Inferior parietal cortex (tissue), 1 donor: ENCODE data around the gene CPLX3.
"Not testable (repeated sequence)": the region's sequence is repeated elsewhere in the genome, so short reads cannot be mapped to it uniquely, and the experiment has no call there.

Source experiments
- DNase-seq: peaks from one replicate; pipeline ENCODE4 v3.0.0-alpha.2; 2016; ENCODE audit errors: extremely low spot score

The CPLX3 gene, protein sequence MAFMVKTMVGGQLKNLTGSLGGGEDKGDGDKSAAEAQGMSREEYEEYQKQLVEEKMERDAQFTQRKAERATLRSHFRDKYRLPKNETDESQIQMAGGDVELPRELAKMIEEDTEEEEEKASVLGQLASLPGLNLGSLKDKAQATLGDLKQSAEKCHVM

DNA sequence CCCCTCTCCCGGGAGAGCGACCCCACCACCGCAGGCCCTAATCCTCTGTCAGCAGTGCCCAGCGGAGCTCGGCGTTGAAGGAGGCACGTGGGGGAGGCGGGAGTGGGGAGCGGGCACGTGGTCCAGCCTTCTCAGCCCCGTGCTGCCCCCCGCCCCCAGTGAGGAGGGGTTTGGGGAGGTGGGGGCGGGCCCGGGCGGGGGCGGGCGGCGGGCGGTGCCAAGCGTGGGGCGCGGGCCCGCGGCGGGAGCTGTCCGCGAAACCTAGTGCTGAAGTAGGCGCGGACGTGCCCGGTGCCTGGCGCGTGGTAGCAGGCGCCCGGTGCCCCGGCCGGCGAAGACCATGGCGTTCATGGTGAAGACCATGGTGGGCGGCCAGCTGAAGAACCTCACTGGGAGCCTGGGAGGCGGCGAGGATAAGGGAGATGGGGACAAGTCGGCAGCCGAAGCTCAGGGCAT is at the start of gene CPLX3:
Gene CPLX3 (plus strand): TSS at position 264 of the 456 bp plus-strand sequence. CDS start 77 bp downstream, at position 341.
- DNase-seq: no peak

DNA sequence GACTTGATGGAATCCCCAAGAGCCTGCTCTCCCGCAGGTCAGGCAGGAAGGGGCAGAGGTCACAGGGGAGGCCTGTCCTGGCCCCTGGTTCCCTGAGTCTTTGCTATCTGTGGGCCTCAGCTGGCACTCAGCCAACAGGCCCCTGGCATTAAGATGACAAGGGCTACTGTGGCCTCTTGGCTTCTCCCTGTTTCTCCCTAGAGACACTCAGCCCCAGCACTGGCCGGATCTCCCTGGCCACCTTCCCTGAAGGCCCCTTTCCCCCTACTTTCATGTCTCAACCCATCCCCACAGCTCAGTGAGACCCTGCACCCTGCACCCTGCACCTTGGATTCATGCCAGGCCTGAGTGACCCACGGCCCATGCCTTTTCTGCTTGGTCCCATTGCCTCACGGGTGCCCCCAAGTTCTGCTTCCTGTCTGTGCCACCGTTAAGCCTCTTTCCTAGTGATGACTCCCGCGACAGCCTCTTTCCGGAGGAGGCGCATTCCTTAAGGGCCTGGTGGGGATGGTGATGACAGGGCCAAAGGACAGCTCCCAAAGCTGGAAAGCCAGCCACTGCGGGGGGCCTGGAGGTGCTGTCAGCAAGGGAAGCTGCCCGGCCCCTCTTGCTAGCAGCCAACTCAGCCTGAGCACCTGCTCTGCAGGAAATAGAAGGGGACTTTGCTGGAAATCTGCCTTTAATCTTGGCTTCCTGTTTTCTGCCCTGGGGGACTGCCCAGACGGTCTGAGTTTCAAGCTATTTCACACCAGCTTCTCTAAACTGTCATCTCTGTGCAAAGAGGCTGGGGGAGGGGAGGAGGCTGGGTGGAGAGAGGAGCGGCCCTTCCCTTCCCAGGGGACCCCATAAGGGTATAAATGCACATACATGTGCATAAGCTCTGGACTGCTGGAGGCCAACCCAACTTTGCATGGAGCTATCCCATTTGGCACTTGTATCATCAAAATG is 49.3 kb upstream of the CPLX3 start:
- DNase-seq: no peak

DNA sequence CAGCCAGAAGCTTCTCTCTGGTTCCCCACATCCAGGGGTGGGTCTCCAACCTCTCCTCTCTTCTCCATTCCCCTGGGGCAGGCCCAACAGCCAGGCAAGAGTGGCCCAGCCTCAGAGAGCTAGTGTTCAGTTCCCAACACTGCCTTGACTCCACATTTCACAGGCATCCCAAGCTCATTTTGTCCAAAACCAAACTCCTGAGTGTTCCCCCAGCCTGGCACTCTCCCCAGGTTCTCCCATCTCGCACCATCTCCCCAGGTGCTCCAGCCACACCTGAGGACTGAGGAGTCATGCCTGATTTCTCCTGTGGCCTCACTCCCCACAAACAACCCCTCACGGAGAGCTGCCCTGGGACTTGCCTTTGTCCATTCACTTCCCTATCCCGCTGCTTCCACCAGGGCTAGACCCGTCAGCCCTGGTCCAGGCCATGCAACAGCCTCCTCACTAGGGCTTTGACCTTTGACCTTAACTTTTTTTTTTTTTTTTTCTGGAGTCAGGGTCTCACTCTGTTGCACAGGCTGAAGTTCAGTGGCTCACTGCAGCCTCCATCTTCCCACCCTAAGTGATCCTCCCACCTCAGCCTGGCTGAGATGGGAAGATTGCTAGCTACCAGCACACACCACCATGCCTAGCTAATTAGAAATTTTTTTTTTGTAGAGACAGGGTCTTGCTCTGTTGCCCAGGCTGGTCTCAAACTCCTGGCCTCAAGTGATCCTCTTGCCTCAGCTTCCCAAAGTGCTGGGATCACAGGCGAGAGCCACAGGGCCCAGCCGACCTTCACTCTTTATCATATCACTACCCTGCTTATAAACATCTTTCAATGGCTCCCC is 48.4 kb upstream of the CPLX3 start:
- no peak for DNase-seq

DNA sequence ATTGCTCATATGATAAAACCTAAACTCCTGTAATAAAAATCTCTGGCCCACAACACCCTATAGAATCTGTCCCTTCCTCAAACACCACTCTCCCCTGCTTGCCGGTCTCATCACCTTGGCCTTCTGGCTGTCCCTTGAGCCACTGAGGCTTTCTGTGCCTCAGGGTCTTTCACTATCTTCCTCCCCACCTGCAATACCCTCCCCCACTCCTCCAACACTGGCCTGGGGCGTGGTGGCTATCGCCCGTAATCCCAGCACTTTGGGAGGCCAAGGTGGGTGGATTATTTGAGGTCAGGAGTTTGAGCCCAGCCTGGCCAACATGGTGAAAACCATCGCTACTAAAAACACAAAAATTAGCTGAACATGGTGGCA is 47.8 kb upstream of the CPLX3 start:
- no peak for DNase-seq

DNA sequence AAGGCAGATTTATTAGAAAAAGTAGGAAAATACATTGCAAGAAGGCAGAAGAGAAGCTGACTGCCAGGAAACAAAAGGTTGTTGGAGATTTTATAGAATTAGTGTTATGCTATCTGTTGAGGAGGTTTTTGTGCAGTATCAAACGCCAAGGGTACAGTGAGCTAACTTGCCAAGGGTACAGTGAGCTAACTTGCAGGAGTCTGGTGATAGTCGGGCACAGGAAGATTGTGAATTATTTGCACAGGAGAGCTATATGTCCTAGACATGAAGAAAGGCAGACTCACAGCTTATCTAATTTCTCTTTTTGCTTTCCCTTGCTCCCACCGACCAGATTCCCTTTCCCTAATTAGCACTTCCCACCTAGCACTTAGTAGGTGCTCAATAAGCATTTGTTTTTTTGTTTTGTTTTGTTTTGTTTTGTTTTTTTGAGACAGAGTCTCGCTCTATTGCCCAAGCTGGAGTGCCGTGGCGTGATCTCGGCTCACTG is 47.2 kb upstream of the CPLX3 start:
- no peak for DNase-seq

DNA sequence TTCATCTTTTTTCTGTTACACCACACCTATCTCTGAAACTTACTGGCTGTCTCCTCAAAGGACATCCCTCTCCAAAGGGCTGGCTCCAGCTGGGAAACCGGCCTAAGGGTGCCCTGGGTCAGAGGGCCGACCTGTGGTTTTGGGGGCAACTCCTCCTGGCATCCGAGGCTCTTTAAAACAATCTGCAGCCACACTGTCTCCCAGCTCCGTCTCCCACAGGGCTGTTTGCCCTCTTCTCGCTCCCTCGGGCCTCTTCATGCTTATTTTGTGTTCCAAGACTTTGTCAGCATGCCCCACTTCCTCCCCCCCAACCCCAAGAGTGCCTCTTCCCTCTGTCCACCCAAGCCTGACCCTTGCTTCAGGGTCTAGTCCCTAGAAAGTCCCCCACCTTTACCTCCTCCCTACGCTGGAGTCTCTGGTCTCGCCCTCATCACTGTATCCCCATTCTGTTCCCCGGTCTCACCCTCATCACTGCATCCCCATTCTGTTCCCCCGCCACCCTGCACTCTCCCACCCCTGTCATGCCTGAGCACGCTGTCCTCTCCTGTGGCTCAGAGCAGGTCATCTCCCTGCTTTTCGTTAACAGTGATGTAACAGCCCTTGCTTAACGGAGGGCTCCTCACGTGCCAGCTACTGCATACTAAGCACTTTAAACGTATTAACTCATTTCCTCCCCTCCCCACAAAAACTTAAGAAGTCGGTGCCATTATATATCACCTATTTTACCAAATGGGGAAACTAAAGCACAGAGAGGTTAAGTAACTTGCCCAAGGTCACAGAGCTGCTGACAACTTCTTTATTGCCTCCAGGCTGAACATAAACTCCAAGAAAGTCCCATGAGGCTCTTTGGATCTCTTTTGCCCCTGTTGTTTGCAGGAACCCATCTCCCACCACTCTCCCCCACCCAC is 45.6 kb upstream of the CPLX3 start:
- no peak for DNase-seq

DNA sequence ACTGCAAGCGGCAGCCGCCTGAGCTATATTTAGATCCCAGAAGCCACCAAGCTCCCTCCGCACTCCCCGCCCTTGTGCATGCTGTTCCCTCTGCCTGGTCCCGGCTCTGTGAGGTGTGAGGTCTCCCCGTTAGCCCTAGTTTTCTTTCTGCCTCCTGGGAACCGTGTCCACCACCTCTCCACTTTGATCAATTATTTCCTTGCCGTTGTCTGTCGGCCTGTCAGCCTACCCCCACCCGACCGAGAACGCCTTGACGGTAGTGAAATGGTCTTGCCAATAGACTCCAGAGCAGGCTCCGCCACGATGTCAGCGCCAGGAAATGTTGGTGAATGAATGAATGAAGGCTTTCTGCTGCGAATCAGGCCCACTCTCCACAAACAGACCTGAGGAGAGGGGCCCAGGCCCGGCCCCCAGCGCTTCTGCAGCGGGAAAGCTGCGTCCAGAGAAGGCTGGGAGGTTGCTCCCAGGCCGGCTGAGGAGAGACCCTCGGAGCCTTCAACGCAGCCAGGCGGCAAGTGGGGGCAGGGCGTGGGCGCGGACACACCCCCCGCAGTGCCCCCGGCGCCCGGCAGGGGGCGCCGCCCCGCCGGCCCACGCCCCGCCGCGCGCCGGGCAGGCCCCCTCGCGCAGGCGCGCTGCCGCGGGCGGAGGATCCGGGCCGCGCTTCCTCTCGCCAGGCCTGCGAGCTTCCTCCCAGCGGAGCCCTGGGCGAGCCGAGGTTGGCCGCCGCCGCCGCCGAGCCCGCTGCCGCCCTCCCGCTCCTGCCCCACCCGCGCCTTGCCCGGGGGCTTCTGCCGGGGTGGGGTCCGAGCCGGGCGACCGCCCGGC is 44.8 kb upstream of the CPLX3 start, which contains the start of gene CSK:
Gene CSK (plus strand): TSS at position 650 of the 828 bp plus-strand sequence. CDS start 16,218 bp downstream, outside the sequence.
- DNase-seq: peak; percentile 68

GRCh38 chr15:74782259-74783071 is 44.0 kb upstream of the CPLX3 start:
- no peak for DNase-seq

GRCh38 chr15:74783072-74783807 is 43.2 kb upstream of the CPLX3 start:
- DNase-seq: no peak

- DNase-seq: no peak
These were observed 42.6 kb upstream of the CPLX3 start for GRCh38 chr15:74783808-74784175.

DNA sequence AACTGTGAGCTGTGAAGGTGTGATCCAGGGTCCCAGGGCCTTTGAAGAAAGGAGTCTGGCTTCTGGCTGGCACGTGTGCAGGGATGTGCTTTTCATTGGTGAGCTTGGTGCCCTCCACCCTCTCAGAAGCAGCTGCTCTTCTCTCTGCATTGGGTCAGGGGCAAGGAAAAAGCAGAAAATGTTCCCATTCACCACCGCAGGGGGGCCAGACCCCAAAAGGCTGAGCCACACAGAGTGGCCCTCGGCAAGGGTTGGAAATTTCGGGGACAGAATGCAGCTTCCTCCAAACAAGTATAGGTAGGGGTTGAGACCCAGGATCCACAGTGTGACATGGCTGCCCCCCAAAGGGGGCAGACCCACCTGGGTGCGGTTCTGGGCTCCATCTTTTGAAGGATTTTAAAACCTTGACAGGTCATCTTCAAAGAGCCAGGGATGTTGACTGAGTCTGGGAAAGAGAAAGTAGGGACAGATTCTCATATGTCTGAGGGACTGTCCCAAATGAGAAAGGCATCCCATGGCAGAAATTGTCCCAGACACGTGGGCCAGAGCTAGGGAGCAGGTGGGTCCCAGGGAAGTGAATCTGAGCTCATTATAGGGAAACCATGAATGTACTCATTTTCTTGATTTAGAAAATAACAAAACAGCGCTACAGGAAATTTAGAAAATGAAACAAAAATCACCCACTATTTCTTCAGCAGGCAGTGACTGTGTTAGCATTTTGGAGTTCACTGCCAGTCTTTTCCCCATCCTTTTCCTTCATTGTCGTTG is 41.8 kb upstream of the CPLX3 start:
- DNase-seq: no peak

- no peak for DNase-seq
These were observed 41.0 kb upstream of the CPLX3 start for GRCh38 chr15:74785194-74786032.

DNA sequence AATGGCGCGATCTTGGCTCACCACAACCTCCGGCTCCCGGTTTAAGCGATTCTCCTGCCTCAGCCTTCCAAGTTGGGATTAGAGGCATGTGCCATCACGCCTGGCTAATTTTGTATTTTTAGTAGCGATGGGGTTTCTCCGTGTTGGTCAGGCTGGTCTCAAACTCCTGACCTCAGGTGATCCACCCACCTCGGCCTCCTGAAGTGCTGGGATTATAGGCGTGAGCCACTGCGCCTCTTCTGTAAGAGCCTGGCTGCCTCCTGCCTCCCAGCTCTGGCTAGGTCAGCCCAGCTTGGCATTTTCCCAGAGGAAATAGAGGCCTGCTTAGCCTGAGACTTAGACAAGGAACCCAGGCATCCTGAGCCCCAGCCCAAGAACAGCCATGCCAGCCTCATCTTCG is 40.3 kb upstream of the CPLX3 start:
- DNase-seq: not testable (repeated sequence)

GRCh38 chr15:74786551-74787165 is 39.8 kb upstream of the CPLX3 start:
- no peak for DNase-seq

- no peak for DNase-seq
These were observed 39.0 kb upstream of the CPLX3 start for GRCh38 chr15:74787251-74788041.
